HFFc6 (cell line): ENCODE data around the gene ECEL1. TPM values are rescaled to one million over a fixed set of nuclear protein-coding genes. Genes with fewer than 3 reads are reported as not detected.

Experiments
- DNase-seq: peaks from one replicate; pipeline ENCODE4 v3.0.0-alpha.2; 2018
- H3K27ac Mint-ChIP-seq: 2 replicates; pipeline ENCODE4 v1.8.0; 2020; ENCODE audit warnings: mild to moderate bottlenecking, mixed read lengths
- H3K27me3 Mint-ChIP-seq: 2 replicates; pipeline ENCODE4 v1.8.0; 2021; ENCODE audit warnings: mild to moderate bottlenecking, moderate library complexity, mixed read lengths; ENCODE audit not compliant: insufficient read depth
- H3K36me3 Mint-ChIP-seq: 2 replicates; pipeline ENCODE4 v1.8.0; 2021; ENCODE audit warnings: low read depth, mixed read lengths
- H3K4me1 Mint-ChIP-seq: 2 replicates; pipeline ENCODE4 v1.8.0; 2020; ENCODE audit warnings: low read depth, mixed read lengths
- H3K4me3 Mint-ChIP-seq: 2 replicates; pipeline ENCODE4 v1.8.0; 2020; ENCODE audit warnings: mild to moderate bottlenecking, moderate library complexity, mixed read lengths
- H3K9me3 Mint-ChIP-seq: 2 replicates; pipeline ENCODE4 v1.8.0; 2020; ENCODE audit warnings: mild to moderate bottlenecking, mixed read lengths
- CTCF ChIP-seq: fragments of 200-600 bp; sonication (generic); IDR thresholded peaks from 2 replicates; pipeline ENCODE4 v1.5.0; 2021; ENCODE audit warnings: antibody characterized with exemption, mild to moderate bottlenecking
- total RNA-seq, 6 experiments: library from RNA; stranded (reverse); fragmentation: NEBNext Ultra II Directional; extraction: Animal tissue kit (Norgen Biotek cat#: 25700); gene quantifications; 2 replicates in 1 of 6; 3 replicates in 5 of 6; pipeline ENCODE4 v1.2.3, GENCODE V29; 2021

ECEL1 gene
- total RNA-seq, 6 experiments from 2014 or later, result not detected

- no peak for TF ChIP-seq CTCF
- no peaks in the 10 kb centered on the region for H3K4me1 Mint-ChIP-seq
- no peaks in the 10 kb centered on the region for H3K9me3 Mint-ChIP-seq
- H3K36me3 Mint-ChIP-seq, result no peaks in the 10 kb centered on the region
- no peak overlapping the region for H3K4me3 Mint-ChIP-seq
- H3K27ac Mint-ChIP-seq, result no peak overlapping the region
- peaks cover 60% of the 10 kb centered on the region for H3K27me3 Mint-ChIP-seq
- DNase-seq, result no peak
Observed at GRCh38 chr2:232473467-232473890, 14.2 kb downstream of the ECEL1 start.

GRCh38 chr2:232466221-232466620, 21.4 kb downstream of the ECEL1 start:
- Mint-ChIP-seq H3K27ac (no peak overlapping the region), H3K4me1 (peaks cover 7% of the 10 kb centered on the region; the same call in 1 of the 2 replicates), H3K9me3 (no peaks in the 10 kb centered on the region), H3K4me3 (no peak overlapping the region), H3K36me3 (no peaks in the 10 kb centered on the region), H3K27me3 (peaks cover 43% of the 10 kb centered on the region)
- no peak for DNase-seq
- no peak for TF ChIP-seq CTCF

GRCh38 chr2:232465061-232465460, 22.6 kb downstream of the ECEL1 start:
- H3K9me3 Mint-ChIP-seq, result no peaks in the 10 kb centered on the region
- no peak for TF ChIP-seq CTCF
- H3K4me1 Mint-ChIP-seq, result peaks cover 13% of the 10 kb centered on the region; the same call in 1 of the 2 replicates
- peaks cover 36% of the 10 kb centered on the region for H3K27me3 Mint-ChIP-seq
- no peak for DNase-seq
- no peak overlapping the region for H3K4me3 Mint-ChIP-seq
- H3K36me3 Mint-ChIP-seq, result no peaks in the 10 kb centered on the region
- H3K27ac Mint-ChIP-seq, result no peak overlapping the region

- no peak for DNase-seq
- Mint-ChIP-seq H3K27me3 (peaks cover 36% of the 10 kb centered on the region), H3K36me3 (no peaks in the 10 kb centered on the region), H3K4me3 (no peak overlapping the region), H3K9me3 (no peaks in the 10 kb centered on the region), H3K27ac (no peak overlapping the region), H3K4me1 (peaks cover 13% of the 10 kb centered on the region; the same call in 1 of the 2 replicates)
- no peak for TF ChIP-seq CTCF
Observed at GRCh38 chr2:232464544-232464885, 23.1 kb downstream of the ECEL1 start.

GRCh38 chr2:232463701-232464543, 23.7 kb downstream of the ECEL1 start:
- Mint-ChIP-seq H3K4me1 (peaks cover 13% of the 10 kb centered on the region; the same call in 1 of the 2 replicates), H3K9me3 (no peaks in the 10 kb centered on the region), H3K27me3 (peaks cover 39% of the 10 kb centered on the region), H3K4me3 (no peak overlapping the region), H3K36me3 (no peaks in the 10 kb centered on the region), H3K27ac (no peak overlapping the region)
- DNase-seq, result no peak
- TF ChIP-seq CTCF, result no peak
